DMS53 (cell line): ENCODE measurements around the gene EXOSC7.

Source experiments
- DNase-seq: peaks from one replicate; lab custom pipeline; 2025; lab: John Stamatoyannopoulos, UW

The EXOSC7 gene

DNA sequence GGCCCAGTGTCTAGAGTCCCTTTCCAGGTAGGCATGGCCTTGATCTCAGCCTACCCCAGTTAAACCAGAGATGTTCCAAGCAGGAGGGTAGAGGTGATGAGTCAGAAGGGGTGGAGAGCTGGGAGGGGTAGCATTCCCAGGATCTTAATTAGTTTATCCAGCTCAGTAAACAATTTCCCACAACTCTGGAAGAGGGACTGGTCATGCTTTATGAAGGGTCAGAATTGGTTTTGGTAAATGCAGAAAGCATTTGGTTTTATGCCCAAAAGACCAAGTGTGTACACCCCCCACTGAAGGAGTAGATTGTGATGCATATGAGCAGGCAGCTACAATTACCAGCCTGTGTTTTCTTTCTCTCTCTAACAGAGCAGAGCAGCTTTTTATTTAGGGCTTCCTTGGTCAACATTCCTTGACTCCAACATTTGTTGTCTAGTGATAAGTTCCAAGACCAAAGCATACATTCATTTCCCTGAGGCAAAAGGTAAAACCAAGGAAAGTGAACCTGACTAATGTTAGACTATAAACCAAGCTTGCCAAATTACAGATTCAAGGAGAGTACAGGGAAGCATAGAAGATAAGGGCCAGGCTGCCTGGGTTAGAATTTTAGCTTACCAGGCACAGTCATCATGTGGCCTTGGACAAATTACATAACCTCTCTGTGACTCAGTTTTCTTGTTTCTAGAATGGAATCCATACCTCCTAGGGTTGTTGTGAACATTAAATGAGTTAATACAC, 17.6 kb downstream of the EXOSC7 start:
- DNase-seq = no peak

- no peak for DNase-seq
Measured at GRCh38 chr3:44995142-44995770, 19.2 kb downstream of the EXOSC7 start.

DNA sequence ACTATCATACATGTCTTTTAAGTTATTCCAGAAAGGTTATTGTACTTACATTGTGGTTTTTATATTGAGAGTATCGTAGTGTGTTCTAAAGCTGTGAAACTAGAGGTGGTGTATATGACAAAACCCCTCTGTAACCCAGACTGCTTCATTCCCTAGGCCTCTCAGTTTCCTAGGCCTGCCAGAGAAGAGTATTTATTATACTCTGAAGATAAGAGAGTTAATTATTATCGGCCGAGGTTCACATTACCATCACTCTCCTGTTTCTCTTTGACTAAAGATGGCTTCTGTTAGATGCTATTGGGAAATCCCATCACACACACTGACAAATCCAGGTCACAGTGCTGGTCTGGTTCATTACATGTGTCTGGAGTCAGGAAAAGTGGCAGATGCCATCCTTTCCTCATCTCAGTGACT, 20.5 kb downstream of the EXOSC7 start:
- DNase-seq = no peak

DNA sequence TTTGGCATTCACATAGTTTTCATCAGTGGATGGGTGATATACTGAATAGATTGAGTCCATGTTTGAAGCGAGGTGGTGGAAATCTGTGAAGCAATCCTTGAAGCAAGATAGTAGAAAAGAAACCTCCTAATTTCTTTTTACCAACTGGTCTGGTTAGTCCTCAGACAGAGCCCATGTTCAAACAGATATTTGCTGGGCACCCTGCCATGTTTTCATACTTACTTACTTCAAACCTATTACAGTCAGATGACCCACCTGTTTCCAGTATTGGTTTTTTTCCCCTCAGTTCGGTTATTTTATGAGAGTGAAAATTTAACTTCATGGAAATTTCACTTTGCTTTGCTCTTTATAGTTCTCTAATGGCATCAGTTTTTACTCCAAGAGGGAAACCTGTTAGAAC, 23.7 kb downstream of the EXOSC7 start:
- DNase-seq = no peak

- DNase-seq = no peak
Measured at GRCh38 chr3:45000823-45001222, 24.8 kb downstream of the EXOSC7 start.

DNA sequence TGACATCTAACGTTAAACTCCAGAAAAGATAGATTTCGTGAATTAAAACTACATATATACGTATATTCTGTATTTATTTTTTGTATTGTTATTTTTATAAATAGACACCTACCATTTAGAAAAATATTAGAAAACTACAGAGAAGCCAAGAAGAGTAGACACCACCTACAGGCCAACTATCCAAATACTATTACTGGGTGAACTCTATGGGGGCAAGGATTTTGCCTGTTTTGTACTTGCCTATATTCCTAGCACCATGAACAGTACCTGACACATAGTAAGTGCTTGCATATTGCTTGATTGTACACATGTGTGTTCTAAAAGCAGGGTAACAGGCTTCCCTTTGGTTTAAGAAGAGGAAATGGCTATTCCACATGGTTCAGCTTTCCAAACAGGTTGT, 25.7 kb downstream of the EXOSC7 start:
- no peak for DNase-seq

DNA sequence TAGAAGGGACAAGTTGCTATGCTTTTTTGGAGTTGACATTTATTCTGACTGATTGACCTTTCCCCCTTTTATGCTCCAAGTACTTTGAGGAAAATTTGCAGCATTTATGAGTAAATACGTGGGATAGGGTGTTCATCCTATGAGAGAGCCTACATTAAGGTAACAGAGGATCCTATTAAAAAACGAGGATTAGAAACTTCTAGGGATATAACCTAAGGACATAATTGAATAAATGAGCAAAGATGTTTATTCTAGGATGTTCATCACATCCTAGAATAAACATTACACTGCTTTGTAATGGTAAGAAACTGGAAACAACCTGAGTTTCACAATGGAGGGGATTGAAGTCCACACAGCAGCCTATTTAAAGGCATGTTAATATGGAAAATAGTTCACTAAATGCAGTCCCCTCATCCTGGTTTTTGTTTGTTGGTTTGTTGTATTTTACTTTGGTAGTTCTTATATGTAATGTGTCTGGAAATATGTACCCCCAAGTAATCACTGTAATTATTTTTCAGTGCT, 26.2 kb downstream of the EXOSC7 start:
- no peak for DNase-seq

- DNase-seq = no peak
Measured at GRCh38 chr3:45002720-45003119, 26.7 kb downstream of the EXOSC7 start.

DNA sequence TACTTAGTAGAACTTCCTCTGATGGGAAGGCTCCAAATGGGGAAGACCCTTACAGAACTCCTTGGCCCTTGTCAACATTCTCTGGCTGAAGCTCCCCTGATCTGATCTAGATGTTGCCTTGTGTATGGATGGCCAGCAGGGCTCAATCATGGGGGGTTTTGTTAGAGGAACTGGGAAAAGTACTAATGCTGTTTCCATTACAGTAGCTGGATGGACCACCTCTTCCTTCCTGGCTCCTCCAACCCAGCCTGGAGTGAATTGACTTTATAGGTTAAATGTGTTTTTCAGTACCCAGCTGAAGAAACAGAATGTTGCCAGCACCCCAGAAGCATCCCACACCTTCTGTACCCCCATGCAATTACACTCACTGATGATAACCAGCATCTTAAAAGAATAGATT, 27.4 kb downstream of the EXOSC7 start:
- DNase-seq = no peak

DNA sequence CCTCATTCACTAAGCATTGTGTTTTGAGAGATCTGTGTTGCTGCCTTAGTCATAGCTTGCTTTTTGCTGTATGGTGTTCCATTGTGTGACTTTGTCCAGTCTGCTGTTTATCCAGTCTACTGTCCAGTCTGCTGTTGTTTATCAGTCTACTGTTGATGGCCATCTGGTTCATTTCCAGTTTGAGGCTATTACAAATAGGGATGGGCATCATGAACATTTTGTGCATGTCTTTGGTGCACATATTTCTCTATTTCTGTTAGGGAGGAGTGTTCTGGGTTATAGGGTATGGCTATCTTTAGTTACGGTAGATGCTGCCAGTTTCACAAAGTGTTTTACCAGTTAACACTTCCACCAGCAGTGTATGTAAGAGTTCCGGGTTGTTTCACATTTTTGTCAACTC, 27.8 kb downstream of the EXOSC7 start:
- no peak for DNase-seq

GRCh38 chr3:45007091-45007490, 31.0 kb downstream of the EXOSC7 start:
- DNase-seq = no peak

DNA sequence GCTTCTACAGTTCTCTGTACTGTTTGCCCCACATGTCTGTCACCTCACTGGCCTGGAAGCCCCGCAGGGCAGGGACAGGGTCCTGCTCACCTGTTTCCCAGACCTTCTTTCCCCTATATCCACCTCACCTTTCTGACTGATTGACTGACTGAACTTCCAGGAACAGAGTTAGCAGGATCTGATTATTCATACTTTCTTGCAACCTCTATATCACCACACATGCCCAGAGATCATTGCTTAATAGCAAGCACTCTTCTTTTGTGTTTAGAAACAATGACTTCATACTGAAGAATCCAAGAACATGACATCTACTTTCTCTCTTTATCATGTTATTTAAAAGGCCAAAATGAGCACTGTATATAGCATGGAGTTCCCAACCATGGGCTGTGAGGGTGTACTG, 32.1 kb downstream of the EXOSC7 start:
- DNase-seq = no peak

GRCh38 chr3:45009868-45010267, 33.8 kb downstream of the EXOSC7 start:
- no peak for DNase-seq

DNA sequence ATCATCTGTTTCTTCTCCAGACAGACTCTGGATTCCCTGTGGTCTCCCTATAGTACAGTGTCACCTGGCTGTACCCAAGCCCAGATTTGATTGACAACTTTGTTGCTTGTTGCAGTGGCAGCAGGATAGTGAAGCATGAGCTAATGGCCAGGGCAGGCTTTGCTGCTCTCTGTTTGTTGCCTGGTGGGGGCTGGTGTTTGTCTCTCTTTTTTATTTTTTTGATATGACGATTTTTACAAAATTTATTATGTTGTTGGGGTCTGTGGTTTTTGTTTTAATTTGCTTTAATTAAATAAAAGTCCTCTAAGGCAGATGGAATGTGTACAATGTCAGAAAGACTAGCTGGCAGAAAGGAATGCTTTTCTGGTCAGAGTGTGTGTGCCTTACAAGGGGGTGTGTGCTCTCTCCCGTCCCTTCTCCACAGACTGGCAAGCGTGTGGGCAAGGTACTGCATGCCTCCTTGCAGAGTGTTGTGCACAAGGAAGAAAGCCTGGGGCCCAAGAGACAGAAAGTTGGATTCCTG, 34.8 kb downstream of the EXOSC7 start:
- no peak for DNase-seq

- no peak for DNase-seq
Measured at GRCh38 chr3:45011756-45012508, 35.9 kb downstream of the EXOSC7 start.

DNA sequence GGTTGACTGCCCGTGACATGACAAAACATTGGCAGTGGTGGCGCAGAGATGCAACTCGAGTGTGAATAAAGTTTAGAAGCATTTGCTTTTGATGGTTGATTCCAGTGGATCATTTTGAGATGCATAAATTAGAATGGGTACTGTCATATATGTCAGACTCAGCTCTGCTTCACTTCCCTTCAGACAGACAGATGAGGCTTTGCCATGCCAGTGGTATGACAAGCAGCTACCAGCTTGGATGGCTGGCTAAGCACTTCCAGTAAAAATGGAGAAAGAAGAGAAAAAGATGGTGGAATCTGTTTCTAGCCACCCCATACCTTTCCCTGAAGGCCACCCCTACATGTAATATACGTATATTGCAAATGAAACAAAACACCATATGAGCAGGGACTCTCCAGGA, 36.5 kb downstream of the EXOSC7 start:
- DNase-seq = no peak

DNA sequence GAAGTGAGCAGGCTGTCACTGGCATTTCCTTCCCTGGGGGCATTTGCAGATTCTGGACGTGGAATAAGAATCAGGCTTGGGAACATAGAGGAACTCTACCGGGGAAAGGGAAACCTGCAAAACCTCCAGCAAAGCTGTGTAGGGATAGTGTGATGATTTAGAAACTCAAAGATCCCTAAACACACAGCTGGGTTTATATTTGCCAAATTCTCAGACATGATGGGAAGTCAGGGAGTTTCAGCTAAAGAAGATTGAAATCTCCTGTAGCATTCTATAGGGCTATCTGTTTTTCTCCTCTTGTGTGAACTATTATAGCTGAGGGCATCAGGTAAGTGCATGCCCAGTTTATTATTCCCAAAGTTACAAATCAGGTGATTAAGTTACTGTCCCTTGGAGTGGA, 40.9 kb downstream of the EXOSC7 start:
- DNase-seq = no peak

- DNase-seq = no peak
Measured at GRCh38 chr3:45017821-45018220, 41.8 kb downstream of the EXOSC7 start.

DNA sequence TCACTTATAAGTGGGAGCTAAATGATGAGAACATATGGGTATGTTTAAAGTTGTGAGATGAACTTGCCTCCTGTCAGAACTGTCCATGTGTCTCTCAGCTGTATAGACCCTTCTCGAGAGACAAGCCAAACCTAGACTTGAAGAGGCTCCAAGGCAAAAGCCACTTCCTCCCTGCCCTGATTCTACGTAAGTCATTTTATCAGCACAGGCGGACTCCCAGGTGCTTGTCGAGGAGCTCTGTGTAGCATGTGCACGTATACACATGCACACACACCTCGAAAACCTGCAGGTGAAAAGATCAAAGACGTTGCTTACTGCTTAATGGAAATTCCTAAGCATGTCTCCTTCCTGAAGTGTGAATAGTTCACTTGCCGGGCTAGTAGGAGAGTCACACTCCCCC, 44.5 kb downstream of the EXOSC7 start:
- DNase-seq = no peak

- no peak for DNase-seq
Measured at GRCh38 chr3:45021524-45022297, 45.7 kb downstream of the EXOSC7 start.

DNA sequence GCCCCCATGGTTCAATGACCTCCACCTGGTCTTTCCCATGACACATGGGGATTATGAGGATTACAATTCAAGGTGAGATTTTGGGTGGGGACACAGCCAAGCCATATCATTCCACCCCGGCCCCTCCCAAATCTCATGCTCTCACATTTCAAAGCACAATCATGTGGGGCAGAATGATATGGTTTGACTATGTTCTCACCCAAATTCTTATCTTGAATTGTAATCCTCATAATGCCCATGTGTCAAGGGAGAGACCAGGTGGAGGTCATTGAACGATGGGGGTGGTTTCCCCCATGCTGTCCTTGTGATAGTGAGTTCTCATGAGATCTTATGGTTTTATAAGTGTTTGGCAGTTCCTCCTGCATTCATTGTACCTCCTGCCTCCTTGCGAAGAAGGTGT, 47.6 kb downstream of the EXOSC7 start:
- DNase-seq = no peak
